ENCODE measurements around the gene RARRES1.

DNA sequence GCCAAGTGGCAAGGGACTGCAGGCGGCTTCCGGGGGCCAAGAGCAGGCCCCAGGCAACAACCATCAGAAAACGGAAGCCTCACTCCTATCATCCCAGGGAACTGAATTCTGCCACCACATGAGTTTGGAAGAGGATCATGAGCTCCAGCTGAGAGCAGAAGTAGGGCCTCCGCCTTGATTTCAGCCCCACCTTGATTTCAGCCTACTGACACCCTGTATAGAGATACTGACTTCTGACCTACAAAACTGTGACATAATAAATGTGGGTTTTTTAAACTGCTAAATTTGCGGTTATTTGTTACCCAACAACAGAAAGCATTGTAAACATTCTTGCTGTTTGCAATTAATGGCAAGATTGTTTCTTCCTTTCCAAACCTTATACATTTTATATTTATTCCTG lies 21.6 kb upstream of the RARRES1 start:
- TF ChIP-seq, protein P1, sequence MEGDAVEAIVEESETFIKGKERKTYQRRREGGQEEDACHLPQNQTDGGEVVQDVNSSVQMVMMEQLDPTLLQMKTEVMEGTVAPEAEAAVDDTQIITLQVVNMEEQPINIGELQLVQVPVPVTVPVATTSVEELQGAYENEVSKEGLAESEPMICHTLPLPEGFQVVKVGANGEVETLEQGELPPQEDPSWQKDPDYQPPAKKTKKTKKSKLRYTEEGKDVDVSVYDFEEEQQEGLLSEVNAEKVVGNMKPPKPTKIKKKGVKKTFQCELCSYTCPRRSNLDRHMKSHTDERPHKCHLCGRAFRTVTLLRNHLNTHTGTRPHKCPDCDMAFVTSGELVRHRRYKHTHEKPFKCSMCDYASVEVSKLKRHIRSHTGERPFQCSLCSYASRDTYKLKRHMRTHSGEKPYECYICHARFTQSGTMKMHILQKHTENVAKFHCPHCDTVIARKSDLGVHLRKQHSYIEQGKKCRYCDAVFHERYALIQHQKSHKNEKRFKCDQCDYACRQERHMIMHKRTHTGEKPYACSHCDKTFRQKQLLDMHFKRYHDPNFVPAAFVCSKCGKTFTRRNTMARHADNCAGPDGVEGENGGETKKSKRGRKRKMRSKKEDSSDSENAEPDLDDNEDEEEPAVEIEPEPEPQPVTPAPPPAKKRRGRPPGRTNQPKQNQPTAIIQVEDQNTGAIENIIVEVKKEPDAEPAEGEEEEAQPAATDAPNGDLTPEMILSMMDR (IDR thresholded peaks at IDR 0.05), result no peak
- TF ChIP-seq POLR2A (IDR thresholded peaks at IDR 0.05) (no peak), POLR2AphosphoS5 (IDR thresholded peaks at IDR 0.05) (no peak)

Measured in breast epithelium (tissue), 3 donors.